Embryonic facial prominence (tissue), 1 donor: ENCODE results near the gene RPH3AL.

Experiments used
- DNase-seq: peaks from one replicate; pipeline ENCODE4 v3.0.0-alpha.2; 2016; ENCODE audit errors: extremely low spot score

RPH3AL gene

DNA sequence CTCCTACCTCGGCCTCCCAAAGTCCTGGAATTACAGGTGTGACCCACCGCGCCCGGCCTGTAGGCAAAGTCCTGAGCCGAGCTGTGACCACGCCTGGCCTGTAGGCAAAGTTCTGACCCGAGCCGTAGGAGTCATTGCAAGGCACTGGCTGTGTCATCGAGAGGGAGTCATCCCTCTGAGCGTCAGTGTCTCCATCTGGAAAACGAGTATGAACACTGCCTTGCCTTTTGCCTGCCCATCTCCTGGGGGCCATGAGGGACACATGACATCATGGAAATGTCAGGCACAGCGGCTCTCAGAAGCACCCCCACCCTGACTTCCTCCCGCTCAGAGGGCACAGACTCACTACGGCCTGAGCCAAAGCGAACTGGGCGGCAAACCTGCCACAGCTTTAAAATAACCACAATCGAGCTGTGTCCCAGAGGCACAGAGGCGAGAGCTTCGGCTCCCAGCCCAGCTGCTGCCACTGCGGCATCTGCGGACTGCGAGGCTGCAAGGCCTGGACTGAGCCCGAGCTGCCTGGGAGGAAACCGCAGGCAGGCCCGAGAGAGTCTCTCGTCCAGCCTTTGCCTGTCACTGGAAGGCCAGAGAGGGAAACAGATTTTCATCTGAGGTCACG lies 50.8 kb downstream of the RPH3AL start:
- DNase-seq = no peak

DNA sequence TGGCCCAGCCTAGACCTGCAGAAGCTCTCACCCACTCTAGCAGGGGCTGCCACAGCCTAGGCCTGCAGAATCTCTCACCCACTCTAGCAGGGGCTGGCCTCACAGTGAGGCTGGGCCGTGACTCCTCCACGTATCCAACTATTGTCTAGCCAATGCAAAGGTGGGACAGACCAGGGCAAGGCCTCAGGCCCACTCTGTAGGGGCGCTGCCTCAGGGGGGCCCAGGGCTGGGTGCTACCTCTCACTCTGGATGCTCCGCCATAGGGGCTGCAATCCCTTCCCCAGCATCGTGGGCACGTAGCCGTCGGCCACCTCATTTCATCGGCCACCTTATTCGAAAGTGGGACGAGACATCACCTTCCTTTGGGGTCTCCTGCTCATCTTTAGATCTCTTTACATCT lies 51.7 kb downstream of the RPH3AL start:
- no peak for DNase-seq

DNA sequence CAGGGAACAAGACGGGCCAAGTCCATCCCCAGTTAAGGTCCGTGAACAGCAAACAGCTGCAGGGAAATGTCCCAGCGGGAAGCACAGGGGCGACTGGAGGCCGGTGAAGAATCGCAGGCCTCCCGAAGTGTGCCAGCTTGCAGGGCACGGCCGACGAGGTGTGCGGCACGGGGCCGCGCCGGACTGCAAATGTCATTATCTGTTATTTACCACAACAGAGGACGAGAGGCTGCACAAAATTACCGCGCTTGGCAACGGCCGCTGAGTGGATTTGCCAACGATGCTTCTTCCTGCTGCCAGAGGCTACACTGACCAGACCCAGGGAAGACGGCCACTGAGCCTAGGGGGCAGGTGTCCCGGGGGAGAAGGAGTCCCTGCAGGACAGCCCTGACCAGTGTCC lies 53.1 kb downstream of the RPH3AL start:
- DNase-seq = no peak

DNA sequence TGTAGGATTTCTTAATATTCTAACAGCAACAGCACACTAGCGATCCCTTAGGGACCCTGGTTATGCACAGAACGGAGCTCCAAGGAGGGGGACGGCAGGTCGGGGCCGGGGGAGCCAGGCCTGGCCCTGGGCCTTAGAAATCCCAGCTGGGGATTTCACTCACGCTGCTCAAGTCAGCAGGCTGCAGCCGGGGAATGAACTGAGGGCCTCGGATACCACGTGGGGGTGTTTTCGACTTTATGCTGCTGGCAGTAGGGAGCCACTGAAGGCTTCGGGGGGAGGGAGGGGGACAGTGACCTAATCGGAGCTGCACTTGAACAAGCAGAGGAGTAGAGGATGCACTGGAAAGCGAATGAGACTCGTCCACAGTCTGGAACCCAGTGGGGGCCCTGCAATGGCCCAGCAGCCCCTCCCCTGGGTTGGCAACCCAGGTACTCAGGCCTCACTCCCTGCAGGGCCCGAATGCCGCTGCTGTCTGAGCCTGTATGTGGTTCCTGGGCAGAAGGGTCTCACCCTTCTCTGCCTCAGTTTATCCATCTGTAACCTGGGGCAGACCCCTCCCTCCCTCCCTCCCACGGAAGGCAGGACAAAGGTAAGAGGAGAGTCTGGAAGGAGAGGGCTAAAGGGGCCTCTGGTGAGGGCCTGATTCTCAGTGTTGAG lies 53.7 kb downstream of the RPH3AL start:
- no peak for DNase-seq

DNA sequence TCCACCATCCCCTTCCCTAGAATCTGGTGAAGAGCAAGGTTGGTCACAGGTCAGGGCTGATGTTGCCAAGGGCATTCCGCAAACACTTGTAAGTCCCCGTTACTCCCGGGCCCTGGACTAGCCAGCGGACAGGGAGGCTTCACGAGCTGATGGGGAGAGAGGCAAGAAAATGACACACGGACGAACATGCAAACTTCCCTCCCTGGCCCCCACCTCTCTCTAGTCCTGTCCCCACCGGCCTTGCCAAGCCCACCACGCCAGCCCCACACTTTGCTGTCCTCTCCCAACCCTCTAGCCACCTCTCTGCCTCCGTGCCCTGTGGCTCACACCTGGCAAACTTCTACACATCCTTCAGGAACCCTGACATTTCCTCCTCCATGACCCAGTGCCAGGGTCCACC lies 54.8 kb downstream of the RPH3AL start:
- DNase-seq = no peak

DNA sequence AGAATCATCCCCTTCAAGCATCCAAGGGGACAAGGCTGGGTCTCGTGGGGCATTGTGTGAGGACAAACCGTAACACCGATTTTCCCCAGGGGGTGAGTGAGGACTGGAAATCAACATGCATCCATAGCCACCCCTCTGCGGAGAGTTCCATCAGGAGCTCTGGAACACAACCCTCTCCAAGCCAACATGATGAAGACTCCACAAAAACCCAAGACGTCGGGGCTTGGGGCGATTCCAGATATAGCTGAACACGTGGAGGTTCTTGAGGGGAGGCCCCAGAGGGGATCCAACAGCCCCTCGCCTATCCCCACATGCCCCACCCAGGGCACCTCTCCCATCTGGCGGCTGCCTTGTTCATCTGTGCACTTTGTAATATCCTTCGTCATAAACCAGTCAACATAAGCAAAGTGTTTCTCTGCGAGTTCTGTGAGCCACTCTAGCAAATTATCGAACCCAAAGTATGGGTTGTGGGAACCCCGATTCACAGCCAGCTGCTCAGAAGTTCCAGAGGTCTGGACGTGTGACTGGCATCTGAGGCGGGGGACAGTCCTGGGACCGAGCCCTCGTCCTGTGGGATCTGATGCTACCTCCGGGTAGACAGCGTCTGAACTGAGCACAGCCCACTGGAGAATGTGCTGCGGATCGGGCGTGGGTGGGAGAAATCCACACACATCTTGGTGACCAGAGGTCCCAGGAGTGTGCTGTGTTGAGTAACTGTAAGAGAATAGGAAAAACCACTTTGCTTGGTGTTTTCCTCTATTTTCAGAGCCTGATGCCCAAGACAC lies 55.5 kb downstream of the RPH3AL start:
- DNase-seq = no peak

DNA sequence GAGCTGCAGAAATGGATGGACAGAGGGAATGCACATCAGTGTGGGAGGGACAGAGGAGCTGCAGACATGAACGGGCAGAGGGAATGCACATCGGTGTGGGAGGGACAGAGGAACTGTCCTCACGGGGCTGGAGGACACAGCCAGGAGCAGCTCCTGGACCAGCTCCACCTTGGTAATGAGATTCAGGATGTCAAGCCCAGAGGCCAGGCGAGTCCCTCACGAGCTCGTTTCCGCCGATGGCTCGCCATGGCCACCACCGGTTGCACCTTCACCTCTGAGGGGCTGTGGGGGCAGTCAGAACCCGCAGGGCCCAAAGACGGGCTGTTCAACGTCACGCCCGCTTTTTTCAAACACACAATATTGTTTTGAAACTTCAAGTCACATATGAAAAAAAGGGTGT lies 56.2 kb downstream of the RPH3AL start:
- no peak for DNase-seq

DNA sequence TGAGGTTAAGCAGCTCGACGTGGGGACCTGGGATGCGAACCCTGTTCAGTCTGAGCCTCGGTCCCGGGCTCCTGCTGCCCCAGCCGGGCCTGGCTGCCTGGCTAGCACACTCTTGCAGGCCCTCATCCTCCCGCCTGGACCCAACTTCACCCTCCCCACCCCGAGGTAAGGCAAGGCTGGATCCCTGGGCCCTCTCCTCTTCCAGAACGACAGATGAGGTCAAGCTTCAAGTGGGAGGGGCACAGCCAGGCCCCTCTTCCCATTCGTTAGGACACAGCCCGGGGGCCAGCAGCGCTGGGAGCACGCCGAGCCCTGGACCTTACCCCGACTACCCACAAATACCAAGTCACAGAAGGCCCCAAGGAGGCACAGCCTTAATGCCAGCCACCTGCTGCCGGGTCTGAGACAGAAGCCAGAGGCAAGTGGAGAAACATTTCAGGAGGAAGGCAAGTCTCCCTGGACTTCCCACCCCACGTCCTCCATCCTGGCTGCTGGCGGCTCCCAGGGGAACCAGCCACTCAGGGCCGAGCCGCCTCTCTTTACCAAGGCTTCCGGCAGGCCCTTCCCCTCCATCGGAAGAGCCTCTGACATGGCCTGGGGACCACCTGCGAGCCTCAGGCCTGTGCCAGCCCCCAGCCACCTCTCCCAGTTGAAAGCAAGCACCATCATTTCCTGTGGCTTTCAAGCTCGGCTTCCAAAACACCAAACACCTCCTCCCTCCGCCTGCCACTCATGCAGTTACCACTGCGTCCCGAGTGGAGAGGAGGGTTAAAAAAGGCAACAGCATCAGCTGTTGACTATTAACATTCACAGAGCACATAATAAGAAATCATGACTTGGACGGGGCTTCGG lies 59.9 kb downstream of the RPH3AL start:
- DNase-seq = no peak

DNA sequence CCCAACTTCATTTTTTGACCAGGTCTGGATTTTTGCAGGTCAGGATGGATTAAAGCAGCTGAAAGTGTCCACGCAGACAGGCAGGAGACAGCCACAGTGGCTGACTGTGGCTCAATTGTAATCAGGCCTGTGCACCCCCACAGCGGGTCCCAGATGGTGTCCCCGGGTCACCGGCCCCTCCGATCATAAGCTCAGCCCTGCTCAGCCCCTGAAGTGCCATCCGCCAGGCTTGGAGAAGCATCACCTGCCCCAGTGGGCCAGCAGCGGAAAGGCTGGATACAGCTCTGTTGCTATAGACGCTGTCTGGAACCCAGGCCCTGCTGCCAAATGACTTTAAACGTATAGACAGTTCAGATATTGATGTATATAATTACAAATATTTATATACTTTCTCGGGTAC lies 60.6 kb downstream of the RPH3AL start:
- DNase-seq = no peak

DNA sequence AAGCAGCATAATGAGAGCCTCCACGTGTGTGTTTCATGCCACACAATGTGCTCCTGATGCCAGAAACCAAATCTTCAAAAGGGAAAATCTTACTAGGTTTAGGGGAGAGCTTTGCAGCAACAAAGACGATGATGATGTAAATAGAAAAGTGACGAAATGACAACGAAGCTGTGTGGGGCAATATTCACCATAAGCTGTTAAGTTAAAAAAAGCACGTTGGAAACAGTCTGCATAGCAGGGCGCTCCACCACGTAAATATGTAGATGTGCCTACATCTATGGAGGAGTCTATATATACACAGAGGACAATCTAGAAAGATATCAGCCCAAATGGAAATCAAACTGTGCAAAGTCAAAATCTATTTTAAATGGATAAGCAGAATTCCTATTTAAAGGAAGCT lies 61.0 kb downstream of the RPH3AL start:
- no peak for DNase-seq

DNA sequence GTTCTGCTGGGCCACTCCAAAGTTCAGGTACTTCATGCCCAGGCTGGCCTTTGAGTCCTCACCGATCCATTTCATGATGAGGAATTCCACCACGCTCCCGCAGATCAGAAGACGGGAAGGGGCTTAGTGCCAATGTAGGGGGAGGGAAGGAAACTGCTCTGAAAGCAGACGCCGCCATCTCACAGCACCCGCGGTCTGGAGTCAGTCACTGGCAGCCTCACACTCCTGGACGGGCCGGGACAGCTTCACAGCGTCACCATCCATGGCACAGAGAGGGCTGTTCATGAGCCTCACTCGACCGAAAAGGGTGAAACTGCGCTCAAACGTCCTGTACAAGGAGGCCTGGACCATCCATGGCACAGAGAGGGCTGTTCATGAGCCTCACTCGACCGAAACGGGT lies 62.0 kb downstream of the RPH3AL start:
- no peak for DNase-seq

DNA sequence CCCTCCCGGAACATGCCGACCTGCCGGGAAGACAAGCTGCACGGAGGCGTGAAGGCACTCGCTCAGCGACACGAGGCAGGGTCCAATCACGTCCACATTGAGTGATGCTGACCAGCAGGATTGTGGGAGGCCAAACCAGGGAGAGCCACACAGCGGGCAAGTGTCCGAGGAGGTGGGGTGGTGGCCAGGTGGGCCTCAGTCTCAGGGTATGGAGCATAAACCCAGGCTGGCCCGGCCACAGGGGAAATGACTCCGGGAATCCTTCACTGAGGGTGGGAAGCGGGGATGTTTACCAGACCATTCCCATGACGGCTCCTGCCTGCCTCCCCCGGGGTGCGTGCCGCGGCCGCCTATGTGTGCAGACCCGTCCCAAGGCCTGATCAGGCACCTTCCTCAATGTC lies 62.5 kb downstream of the RPH3AL start:
- DNase-seq = no peak

DNA sequence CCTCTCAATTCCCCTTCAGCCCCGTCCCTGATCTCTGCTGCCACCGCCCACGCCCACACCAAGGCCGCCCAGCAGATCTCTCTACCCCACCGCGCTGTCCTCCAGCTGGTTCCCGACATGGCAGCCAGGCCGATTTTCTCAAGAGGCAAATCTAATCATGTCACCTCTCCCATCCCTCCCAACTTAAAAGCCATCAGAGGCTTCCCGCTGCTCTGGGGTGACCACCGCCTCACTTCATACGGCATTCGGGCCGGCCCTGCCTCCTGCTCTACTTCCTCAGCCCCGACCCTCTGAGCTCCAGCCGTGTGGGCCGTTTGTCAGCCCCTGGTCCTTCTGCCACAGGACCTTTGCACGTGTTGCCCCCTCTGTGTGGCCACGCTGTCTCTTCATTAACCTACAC lies 63.2 kb downstream of the RPH3AL start:
- no peak for DNase-seq

DNA sequence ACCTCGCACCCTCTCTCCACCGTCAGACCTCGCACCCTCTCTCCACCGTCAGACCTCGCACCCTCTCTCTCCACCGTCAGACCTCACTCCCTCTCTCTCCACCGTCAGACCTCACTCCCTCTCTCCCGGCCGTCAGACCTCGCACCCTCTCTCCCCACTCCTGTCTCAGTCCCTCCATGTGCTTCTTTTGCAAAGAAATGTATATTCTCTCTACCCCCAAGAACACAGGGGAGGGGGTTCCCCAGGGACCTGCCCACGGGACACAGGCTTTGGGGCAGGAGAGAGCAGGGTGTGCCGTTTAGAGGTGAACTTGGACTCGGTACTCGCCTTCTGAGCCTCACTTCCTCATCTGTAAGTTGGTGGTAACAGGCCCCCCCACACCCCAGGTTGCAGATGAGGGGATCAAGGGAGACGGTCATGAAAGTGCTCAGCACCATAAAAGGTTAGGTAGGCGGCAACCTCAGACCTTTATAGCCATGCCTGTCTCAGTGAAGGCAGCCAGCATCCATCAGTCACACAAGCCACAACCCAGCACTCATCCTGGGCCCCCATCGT lies 63.7 kb downstream of the RPH3AL start:
- DNase-seq = no peak

DNA sequence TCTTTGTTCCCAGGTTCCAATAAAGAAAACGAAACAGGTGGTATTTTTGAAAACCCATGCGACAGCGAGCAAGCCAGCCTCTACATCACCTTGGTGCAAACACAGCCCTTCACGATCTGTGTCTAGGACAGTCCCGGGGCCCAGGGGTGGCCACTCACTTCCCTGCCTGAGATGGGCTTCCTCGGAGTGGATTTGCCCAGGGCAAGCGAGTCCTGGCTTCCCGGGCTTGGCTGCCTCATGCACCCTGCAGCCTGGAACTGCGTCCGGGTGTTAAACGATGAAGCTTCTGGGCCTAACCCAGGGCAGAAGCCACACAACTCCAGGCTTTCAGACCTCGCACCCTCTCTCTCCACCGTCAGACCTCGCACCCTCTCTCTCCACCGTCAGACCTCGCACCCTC lies 66.0 kb downstream of the RPH3AL start:
- DNase-seq = no peak

DNA sequence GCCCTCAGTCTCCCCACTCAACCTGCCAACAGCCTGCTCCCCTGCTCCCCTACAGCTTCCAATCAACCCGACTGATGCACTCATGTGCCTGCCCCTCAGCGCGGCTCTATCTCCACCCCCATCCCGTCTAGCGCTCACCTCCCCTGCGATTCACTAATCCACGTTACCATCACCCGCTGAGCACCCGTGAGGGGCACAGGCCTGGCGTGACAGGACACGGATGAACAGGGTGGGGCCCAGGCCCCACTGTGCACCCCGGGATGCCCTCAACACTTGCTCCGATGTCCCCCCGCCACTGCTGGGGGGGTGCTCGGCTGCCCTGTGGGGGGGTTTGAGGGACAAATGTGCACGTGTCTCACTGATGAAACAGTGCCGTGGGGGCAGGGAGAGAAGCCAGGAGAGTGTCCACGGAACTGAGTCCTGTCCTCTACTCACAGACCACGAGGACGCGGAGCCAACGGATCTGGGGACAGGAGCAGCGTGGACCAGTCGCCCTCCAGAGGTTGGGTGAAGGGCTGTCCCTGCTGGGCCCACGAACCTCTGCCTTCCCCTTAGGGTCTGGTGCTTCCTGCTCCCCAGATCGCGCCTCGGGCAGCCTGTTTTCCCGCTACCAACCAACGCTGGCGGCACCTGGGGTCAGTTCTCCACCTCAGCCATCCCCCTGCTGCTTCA lies 66.7 kb downstream of the RPH3AL start:
- DNase-seq = no peak

DNA sequence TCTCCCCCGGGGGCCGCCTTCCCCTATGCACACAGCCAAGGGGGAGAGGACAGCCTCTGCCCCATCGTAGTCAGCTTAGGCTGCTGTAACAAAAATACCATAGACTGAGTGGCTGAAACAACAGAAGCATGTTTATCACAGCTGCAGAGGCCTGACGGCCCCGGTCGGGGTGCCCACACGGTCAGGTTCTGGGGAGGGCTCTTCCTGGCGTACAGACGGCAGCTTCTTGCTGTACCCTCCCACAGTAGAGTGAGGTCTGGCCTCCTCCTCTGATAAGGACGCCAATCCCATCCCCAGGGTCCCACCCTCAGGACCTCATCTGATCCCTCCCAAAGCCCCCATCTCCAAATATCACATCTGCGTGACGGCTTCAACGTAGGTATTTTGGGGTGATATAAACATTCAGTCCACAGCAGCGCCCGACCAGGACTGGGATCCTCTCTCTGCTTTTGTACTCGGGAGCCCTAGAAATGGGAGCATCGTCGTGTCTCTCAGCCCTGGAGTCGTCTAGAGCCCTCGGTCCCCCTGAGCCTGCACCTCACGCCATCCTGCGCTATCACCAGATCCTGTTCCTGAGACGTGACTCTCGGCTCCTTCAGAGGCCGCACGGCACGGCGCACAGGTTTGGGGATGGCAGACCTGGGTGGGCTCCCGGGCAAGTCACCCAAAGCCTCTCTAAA lies 67.8 kb downstream of the RPH3AL start:
- DNase-seq = no peak

DNA sequence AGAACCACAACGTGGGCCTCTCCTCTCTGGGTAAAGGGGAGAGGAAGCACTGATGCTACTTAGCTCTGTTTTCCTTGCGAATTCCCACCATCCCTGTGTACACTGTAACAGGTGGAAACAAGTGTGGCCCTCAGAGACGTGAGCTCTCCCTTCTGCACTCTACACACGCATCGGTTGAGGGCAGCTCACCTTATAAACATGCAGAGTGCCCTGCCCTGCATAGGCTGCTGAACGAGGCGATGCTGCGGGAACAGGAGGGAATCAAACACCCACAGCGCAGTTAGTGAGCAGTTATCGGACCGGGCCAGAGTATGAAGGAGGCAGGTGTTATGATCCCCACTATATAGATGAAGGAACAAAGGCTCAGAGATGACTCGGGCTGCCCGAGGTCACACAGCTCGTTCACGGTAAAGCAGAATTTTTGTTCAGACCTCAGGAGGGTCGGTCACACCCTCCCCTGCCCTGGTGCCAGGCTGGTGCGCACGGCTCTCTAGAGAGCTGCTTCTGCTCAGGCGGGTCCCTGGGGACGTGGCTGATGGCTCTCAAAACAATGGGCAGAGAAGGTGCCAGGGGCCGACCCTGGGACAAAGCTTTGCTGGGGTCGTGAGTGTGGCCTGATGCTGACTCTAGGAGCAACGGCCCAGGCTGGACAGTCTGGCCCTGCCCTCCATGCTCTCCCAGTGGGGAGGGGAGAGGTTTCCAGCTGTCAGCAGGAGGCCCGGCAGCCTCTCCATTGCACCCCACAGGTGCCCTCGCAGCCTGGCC lies 68.5 kb downstream of the RPH3AL start:
- no peak for DNase-seq

DNA sequence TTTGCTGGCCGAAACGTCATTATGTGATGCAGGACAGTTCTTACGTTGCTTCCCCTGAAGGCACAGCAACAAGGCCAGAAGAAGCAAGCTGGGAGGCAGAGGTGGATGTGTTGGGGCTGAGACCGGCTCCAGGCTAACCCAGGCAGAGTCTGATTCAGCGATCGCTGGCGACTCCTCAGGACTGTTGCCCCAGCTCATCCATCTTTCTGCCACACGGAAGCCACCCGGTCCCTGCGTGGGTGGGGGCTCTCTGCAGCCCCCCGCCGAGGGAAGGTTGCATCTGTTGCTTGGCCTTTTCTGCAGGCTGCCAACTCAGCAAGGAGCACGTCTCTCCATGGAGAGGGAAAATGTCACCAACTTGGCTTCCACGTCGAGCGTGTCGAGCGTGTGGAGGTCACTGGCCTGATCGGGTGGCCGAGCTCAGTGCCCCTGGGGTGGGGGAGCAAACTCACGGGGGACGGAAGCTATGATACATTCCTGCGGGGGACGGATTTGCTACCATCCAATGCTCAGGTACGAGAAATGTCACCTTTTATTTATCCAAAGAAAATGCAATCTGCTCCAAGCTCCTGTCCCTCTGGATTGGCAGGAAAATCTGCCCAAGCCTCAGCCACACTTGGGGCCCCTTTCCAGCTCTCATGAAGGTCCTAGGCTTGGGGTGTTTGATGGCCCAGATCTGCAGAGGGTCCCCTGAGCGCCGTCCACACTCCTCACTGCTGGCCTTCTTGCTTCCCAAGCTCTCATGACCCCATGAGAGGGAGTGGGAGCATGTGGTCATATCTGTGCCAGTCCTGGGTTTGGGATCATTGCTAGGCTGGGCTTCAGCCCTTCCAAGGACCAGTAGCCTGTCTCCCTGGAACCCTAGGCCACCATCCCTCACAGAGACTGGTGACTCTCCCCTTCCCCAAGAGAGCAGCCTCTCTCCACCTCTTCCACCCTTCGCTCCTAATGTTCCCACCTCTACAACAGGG lies 69.4 kb downstream of the RPH3AL start:
- DNase-seq = no peak
